Trophoblast cell (in vitro differentiated cells and primary cell): ENCODE measurements around the gene KCND3.

Experiments
- DNase-seq, 2 donors: peaks; one replicate each; pipeline ENCODE4 v3.0.0-alpha.2; 2016
- H2AFZ ChIP-seq: 2 replicates; pipeline ENCODE4 v1.6.1; 2013; ENCODE audit warnings: low read length, moderate library complexity, mild to moderate bottlenecking; ENCODE audit not compliant: insufficient read depth, poor library complexity
- H2AK5ac ChIP-seq: 2 replicates; pipeline ENCODE4 v1.6.1; 2013; ENCODE audit warnings: mild to moderate bottlenecking, low read length
- H2BK120ac ChIP-seq: 2 replicates; pipeline ENCODE4 v1.6.1; 2013; ENCODE audit warnings: low read length, mild to moderate bottlenecking, moderate library complexity; ENCODE audit not compliant: insufficient read depth, poor library complexity
- H2BK12ac ChIP-seq: 2 replicates; pipeline ENCODE4 v1.6.1; 2013; ENCODE audit warnings: mild to moderate bottlenecking, low read length, moderate library complexity
- H2BK5ac ChIP-seq: 2 replicates; pipeline ENCODE4 v1.6.1; 2013; ENCODE audit warnings: low read length, low read depth, moderate library complexity, mild to moderate bottlenecking; ENCODE audit not compliant: poor library complexity
- H3K14ac ChIP-seq: 2 replicates; pipeline ENCODE4 v1.6.1; 2013; ENCODE audit warnings: mild to moderate bottlenecking, low read length
- H3K18ac ChIP-seq: 2 replicates; pipeline ENCODE4 v1.6.1; 2013; ENCODE audit warnings: mild to moderate bottlenecking, low read length
- H3K23ac ChIP-seq: 2 replicates; pipeline ENCODE4 v1.6.1; 2013; ENCODE audit warnings: low read length
- H3K27ac ChIP-seq: 2 replicates; pipeline ENCODE4 v1.5.1; 2013; ENCODE audit warnings: low read depth, mild to moderate bottlenecking, inconsistent platforms, low read length, moderate library complexity
- H3K27me3 ChIP-seq: 2 replicates; pipeline ENCODE4 v1.6.1; 2013; ENCODE audit warnings: inconsistent platforms, mild to moderate bottlenecking, low read length, moderate library complexity; ENCODE audit not compliant: insufficient read depth
- H3K36me3 ChIP-seq, 2 experiments: 1 replicate in 1 of 2; 2 replicates in 1 of 2; pipeline ENCODE4 v1.6.1; 2013; ENCODE audit warnings: low read length in 2 of 2, mild to moderate bottlenecking in 2 of 2, moderate library complexity in 1 of 2; ENCODE audit not compliant: insufficient read depth in 2 of 2, control insufficient read depth in 1 of 2
- H3K4ac ChIP-seq: 2 replicates; pipeline ENCODE4 v1.6.1; 2013; ENCODE audit warnings: low read depth, mild to moderate bottlenecking, low read length, moderate library complexity
- H3K4me1 ChIP-seq, 2 experiments: 1 replicate in 1 of 2; 2 replicates in 1 of 2; pipeline ENCODE4 v1.6.1; 2013; ENCODE audit warnings: low read length in 2 of 2, mild to moderate bottlenecking in 2 of 2, moderate library complexity in 1 of 2; ENCODE audit not compliant: insufficient read depth in 2 of 2, control insufficient read depth in 1 of 2
- H3K4me2 ChIP-seq: 2 replicates; pipeline ENCODE4 v1.6.1; 2013; ENCODE audit warnings: inconsistent platforms, mild to moderate bottlenecking, low read length, moderate library complexity
- H3K4me3 ChIP-seq: 2 replicates; pipeline ENCODE4 v1.5.1; 2013; ENCODE audit warnings: mild to moderate bottlenecking, low read depth, low read length, inconsistent platforms
- H3K79me1 ChIP-seq: one replicate; pipeline ENCODE4 v1.6.1; 2013; ENCODE audit warnings: low read length
- H3K79me2 ChIP-seq: 2 replicates; pipeline ENCODE4 v1.6.1; 2013; ENCODE audit warnings: low read length, mild to moderate bottlenecking; ENCODE audit not compliant: control insufficient read depth, insufficient read depth, poor library complexity
- H3K9ac ChIP-seq: 2 replicates; pipeline ENCODE4 v1.6.1; 2013; ENCODE audit warnings: mild to moderate bottlenecking, low read length
- H3K9me3 ChIP-seq: 2 replicates; pipeline ENCODE4 v1.6.1; 2013; ENCODE audit warnings: low read depth, mild to moderate bottlenecking, control low read depth, inconsistent platforms, low read length; ENCODE audit not compliant: insufficient read depth
- H4K12ac ChIP-seq: 2 replicates; pipeline ENCODE4 v1.6.1; 2013; ENCODE audit warnings: low read depth, mild to moderate bottlenecking, low read length, moderate library complexity
- H4K8ac ChIP-seq: 2 replicates; pipeline ENCODE4 v1.6.1; 2013; ENCODE audit warnings: low read depth, mild to moderate bottlenecking, low read length, moderate library complexity
- H4K91ac ChIP-seq: one replicate; pipeline ENCODE4 v1.6.1; 2013; ENCODE audit warnings: low read depth, mild to moderate bottlenecking, low read length, moderate library complexity
- WGBS: extraction: QIAGEN DNeasy Blood & Tissue Kit; methylation state at CpG from one replicate; pipeline ENCODE4 v1.1.7; 2013; ENCODE audit warnings: missing lambda C conversion rate; ENCODE audit not compliant: insufficient read length, insufficient coverage; ENCODE audit errors: extremely low coverage; 5-methylcytosine and 5-hydroxymethylcytosine counted together

The KCND3 gene

GRCh38 chr1:111967886-111968285, 21.6 kb downstream of the KCND3 start:
- Histone ChIP-seq H3K9ac (no peak overlapping the region), H2BK12ac (no peak overlapping the region), H3K4ac (no peak overlapping the region), H2BK120ac (no peak overlapping the region), H3K27me3 (no peaks in the 10 kb centered on the region), H3K79me2 (no peaks in the 10 kb centered on the region), H2AK5ac (no peak overlapping the region), H3K4me3 (no peak overlapping the region), H4K8ac (no peak overlapping the region), H3K14ac (no peak overlapping the region), H3K36me3 (no peaks in the 10 kb centered on the region), H3K27ac (no peak overlapping the region), H3K18ac (no peak overlapping the region), H3K79me1 (no peaks in the 10 kb centered on the region), H4K91ac (no peak overlapping the region), H3K4me1 (no peaks in the 10 kb centered on the region), H4K12ac (no peak overlapping the region), H3K23ac (no peak overlapping the region), H3K4me2 (no peak overlapping the region), H3K9me3 (no peaks in the 10 kb centered on the region), H2BK5ac (no peak overlapping the region), H2AFZ (no peak overlapping the region)
- no peak for DNase-seq
- no CpG with 5 or more reads among the region's 3 CpGs for WGBS

- no peak overlapping the region for H4K12ac ChIP-seq
- no peak overlapping the region for H4K91ac ChIP-seq
- no peak overlapping the region for H3K4me3 ChIP-seq
- no peaks in the 10 kb centered on the region for H3K9me3 ChIP-seq
- no peak overlapping the region for H3K4ac ChIP-seq
- WGBS = no CpG with 5 or more reads among the region's 13 CpGs
- no peak overlapping the region for H2BK120ac ChIP-seq
- no peak overlapping the region for H4K8ac ChIP-seq
- H3K79me2 ChIP-seq = no peaks in the 10 kb centered on the region
- H2AK5ac ChIP-seq = no peak overlapping the region
- H2BK5ac ChIP-seq = no peak overlapping the region
- no peak overlapping the region for H3K18ac ChIP-seq
- H3K4me2 ChIP-seq = no peak overlapping the region
- no peak for DNase-seq
- no peaks in the 10 kb centered on the region for H3K4me1 ChIP-seq
- H3K23ac ChIP-seq = no peak overlapping the region
- H3K27me3 ChIP-seq = no peaks in the 10 kb centered on the region
- no peak overlapping the region for H2BK12ac ChIP-seq
- H2AFZ ChIP-seq = no peak overlapping the region
- no peak overlapping the region for H3K14ac ChIP-seq
- no peak overlapping the region for H3K9ac ChIP-seq
- H3K79me1 ChIP-seq = no peaks in the 10 kb centered on the region
- no peaks in the 10 kb centered on the region for H3K36me3 ChIP-seq
- H3K27ac ChIP-seq = no peak overlapping the region
Observed at GRCh38 chr1:111967067-111967690, 22.3 kb downstream of the KCND3 start.

DNA sequence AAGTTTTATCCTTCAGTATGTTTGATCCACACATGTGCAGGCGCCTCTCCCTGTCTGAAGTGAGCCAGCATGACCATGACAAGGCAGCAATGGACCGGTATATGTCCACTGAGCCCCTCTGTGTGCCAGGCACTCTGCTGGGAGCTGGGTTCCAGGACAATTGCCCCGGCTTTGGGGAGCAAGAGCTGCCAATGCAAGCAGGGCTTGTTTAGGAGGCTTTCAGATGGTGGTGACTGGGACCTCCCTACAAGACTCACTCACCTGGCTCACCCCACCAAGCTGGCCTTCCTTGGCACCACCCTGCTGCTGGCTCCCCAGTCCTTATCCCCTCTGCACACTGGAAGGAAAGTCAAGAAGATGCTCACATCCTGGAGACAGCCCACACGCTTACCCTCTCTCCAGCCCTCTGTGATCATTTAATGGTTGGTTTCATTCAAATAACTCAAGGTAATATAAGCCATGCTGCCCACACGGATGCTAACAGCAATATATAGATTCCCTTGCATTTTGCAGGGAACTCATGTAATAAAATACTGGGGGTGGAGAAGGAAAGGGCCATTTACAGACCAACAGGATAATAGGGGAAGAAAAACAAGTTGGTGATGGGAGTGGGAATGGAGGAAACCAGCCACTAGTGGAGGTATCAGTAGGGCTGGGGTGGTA, 23.6 kb downstream of the KCND3 start:
- no peak overlapping the region for H3K27ac ChIP-seq
- H3K9me3 ChIP-seq = no peaks in the 10 kb centered on the region
- H4K91ac ChIP-seq = no peak overlapping the region
- no peak overlapping the region for H2BK12ac ChIP-seq
- H3K4me1 ChIP-seq = no peaks in the 10 kb centered on the region
- H3K23ac ChIP-seq = no peak overlapping the region
- H3K4me3 ChIP-seq = no peak overlapping the region
- WGBS = no CpG with 5 or more reads among the region's 5 CpGs
- no peaks in the 10 kb centered on the region for H3K27me3 ChIP-seq
- H3K4ac ChIP-seq = no peak overlapping the region
- H2BK120ac ChIP-seq = no peak overlapping the region
- no peaks in the 10 kb centered on the region for H3K36me3 ChIP-seq
- H3K18ac ChIP-seq = no peak overlapping the region
- no peak overlapping the region for H4K8ac ChIP-seq
- no peak for DNase-seq
- no peak overlapping the region for H2AK5ac ChIP-seq
- no peak overlapping the region for H3K9ac ChIP-seq
- no peak overlapping the region for H2AFZ ChIP-seq
- H3K14ac ChIP-seq = no peak overlapping the region
- H2BK5ac ChIP-seq = no peak overlapping the region
- H3K79me2 ChIP-seq = no peaks in the 10 kb centered on the region
- H4K12ac ChIP-seq = no peak overlapping the region
- no peak overlapping the region for H3K4me2 ChIP-seq
- H3K79me1 ChIP-seq = no peaks in the 10 kb centered on the region

- H2AK5ac ChIP-seq = no peak overlapping the region
- no peaks in the 10 kb centered on the region for H3K79me2 ChIP-seq
- H3K4me3 ChIP-seq = no peak overlapping the region
- H3K9ac ChIP-seq = no peak overlapping the region
- H3K23ac ChIP-seq = no peak overlapping the region
- no CpG with 5 or more reads among the region's 5 CpGs for WGBS
- H4K12ac ChIP-seq = no peak overlapping the region
- no peaks in the 10 kb centered on the region for H3K27me3 ChIP-seq
- H3K14ac ChIP-seq = no peak overlapping the region
- H2BK12ac ChIP-seq = no peak overlapping the region
- no peak overlapping the region for H2BK120ac ChIP-seq
- H3K36me3 ChIP-seq = no peaks in the 10 kb centered on the region
- H4K8ac ChIP-seq = no peak overlapping the region
- H3K79me1 ChIP-seq = no peaks in the 10 kb centered on the region
- H3K27ac ChIP-seq = no peak overlapping the region
- DNase-seq = no peak
- no peak overlapping the region for H2BK5ac ChIP-seq
- no peaks in the 10 kb centered on the region for H3K9me3 ChIP-seq
- H3K4me1 ChIP-seq = no peaks in the 10 kb centered on the region
- no peak overlapping the region for H3K4me2 ChIP-seq
- no peak overlapping the region for H3K4ac ChIP-seq
- H3K18ac ChIP-seq = no peak overlapping the region
- no peak overlapping the region for H2AFZ ChIP-seq
- no peak overlapping the region for H4K91ac ChIP-seq
Observed at GRCh38 chr1:111963985-111964738, 25.3 kb downstream of the KCND3 start.
